SKM-1 (cell line): Measurements from ENCODE around the gene PARL.
"Not testable (repeated sequence)": the region's sequence is repeated elsewhere in the genome, so short reads cannot be mapped to it uniquely, and the experiment has no call there.

ENCODE experiments used
- DNase-seq: peaks from one replicate; lab custom pipeline; 2025; ENCODE audit not compliant: unreplicated experiment; lab: John Stamatoyannopoulos, UW

The PARL gene

DNA sequence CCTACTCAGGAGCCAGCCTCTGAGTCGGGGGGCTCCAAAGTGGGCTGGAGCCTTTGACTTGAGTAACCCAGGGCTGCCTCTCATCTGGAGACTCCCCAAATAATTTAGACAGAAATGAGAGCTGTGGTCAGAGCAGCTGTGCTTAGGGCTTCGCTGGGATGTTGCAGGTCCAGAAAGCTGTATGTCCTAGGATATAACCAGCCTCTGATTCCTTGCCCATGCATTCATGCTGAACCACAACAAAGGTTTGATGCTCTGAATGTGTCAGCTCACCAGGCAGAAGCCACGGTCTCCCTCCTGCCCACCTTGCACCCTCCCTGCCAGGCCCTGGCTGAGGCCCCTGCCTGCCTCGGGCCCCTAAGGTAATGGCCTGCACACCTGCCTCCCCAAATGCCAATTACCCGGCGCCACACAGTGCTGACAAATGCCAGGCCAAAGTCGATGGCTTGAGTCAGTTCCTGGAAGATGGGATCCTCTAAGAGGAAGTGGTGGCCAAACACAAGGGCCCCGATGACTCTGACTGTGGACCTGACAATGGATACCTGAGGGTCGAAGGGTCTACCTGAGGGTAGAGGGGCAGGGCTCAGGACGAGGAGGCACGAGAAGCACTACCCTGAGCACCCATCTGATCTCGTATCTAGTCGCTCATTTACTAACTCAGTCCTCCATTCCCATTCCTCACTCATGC, 21.7 kb upstream of the PARL start:
- no peak for DNase-seq

DNA sequence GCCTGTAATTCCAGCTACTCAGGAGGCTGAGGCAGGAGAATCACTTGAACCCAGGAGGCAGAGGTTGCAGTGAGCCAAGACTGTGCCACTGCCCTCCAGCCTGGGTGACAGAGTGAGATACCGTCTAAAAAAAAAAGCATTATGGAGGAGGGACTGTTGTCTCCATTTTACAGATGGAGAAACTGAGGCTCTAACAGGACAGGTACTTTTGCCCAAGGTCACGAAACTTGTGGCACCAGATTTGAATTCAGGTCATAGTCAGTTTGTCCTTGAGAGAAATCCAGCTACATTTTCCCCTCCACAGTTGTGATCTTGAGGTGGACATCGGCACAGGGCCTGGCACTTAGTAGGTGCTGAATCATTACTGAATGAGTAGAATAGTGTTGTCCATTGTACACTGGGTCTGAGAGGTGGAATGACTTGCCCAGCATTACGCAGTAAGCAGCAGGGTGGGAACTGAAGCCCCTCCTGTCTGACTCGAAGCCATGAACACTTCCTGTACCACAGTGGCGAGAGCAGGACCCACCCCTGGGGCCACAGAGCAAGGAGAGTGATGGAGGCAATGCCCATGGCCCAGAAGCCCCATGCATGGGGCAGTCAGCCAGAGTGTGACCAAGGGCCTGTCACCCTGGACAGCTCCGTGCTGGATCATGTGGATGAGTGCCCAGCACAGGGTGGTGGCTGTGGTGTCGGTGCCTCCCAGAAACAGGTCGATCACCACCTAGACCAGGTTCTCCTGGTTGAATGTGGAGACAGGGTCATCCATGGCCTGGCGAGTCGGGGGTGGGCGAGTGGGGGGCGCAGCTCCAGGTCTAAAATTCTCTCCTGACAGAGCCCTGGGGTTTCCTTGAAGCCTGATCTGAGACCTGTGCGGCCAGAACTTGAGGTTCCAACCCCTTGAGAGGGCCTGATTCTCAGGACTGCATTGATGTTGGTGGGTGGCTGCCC, 20.4 kb upstream of the PARL start:
- DNase-seq, result no peak

DNA sequence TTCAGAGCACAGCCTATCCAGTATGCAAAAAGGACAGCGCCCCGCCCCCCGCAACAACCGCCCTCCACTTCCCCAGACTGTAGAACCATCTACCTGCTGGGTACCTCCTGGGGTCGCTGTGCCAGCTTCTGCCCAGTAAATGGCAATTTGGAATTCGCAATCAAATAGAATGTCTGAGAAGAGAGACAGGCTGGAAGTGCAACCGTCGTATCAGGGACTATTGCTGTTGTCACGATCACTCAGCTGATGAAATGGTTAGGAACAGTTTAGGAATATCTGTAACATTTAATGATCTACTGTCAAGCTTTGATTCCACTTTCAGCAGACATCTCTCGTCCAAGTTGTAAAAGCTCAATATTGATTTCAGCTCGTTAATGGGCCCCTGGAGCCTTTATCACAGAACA, 13.3 kb upstream of the PARL start:
- no peak for DNase-seq

DNA sequence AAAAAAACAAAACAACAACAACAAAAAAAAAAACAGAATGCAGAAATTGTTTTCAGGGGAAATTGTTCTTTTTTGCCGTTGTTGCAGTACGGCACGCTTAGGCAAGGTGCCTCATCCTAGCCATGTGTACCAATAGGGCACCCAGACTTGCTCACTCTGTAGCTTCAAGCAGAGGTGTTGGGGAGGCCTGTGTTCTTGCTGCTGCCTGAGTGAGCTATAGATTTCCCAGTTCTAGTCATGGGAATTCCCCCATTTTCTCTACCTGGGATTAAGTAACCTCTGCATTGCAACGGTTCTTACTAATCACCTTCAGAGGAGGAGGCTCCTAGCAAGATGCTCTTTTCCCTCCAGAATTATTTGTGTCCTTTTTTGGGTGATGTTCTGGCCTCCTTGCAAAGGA, 12.9 kb upstream of the PARL start:
- DNase-seq, result no peak

DNA sequence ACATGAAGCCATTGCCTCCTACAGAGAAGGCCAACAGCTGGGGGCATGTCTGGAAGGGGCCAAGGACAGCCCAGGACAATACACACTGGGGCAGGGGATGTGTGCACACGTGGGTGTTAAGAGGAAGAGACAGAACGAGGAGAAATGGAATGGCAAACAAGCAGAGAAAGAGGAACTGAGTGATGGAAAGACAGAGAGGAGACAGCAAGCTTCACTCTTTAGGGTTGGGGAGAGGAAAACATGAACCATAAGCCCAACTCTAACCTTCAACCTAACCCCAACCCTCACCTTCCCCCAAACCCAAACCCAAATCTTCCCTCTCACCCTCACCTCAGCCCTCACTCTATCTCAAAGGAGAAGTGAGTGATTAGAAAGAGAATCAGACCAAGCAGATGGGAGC, 11.9 kb upstream of the PARL start:
- DNase-seq, result peak; percentile 15

DNA sequence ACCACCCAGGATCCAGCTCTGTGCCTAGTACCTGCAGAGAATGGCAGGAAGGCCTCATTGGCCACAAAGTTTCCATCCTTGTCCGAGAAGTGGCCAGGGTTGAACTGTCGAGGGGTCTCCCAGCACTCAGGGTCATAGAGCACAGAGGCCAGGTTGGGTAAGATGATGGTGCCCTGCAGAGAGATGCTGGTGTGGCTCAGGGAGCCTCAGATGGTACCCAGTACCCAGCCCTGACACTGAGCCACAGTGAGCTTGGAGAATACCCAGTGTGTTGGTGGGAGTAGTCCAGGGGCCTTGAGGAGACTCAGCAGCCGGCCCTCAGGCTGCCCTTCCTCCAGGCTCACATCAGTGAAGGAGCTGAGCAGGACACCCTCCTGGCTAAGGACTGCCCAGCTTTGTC, 11.5 kb upstream of the PARL start:
- no peak for DNase-seq

DNA sequence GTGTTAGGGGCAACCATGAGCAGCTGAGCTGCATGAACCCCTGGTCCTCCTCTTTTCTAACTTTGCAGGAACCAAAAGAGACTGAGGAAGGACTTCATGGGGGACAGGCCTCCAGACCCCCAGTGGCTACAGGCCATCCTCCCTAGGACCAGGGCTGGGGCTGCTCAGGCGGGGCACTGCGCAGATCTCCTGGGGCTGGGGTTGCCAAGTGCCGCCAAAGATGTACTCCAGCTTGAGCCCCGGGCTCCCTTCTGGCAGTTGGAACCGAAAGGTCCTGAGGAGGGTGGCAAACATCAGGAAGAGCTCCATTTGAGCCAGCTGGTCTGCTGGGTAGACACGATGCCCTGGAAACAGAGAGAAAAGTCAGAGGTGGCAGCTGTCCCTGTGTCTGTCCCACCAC, 11.1 kb upstream of the PARL start:
- DNase-seq, result no peak

DNA sequence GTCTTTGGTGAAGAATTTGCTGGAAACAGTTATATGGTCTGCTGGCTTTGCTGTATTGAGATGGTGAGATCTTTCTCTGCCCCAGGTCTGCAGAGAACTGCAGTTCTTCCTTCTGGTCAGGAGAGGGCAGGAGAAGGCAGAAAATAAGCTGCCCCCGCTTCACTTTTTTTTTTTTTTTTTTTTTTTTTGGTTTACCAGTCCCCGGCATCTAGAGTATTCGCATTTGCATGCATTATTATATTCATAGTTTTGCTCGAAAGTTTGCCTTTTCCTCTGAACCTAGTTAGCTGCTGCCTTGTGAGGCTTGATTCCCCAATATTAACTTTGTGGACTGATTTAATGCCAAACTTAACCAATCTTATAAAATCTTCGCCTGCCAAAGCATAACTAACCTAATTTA, 10.6 kb upstream of the PARL start:
- peak; percentile 32 for DNase-seq

DNA sequence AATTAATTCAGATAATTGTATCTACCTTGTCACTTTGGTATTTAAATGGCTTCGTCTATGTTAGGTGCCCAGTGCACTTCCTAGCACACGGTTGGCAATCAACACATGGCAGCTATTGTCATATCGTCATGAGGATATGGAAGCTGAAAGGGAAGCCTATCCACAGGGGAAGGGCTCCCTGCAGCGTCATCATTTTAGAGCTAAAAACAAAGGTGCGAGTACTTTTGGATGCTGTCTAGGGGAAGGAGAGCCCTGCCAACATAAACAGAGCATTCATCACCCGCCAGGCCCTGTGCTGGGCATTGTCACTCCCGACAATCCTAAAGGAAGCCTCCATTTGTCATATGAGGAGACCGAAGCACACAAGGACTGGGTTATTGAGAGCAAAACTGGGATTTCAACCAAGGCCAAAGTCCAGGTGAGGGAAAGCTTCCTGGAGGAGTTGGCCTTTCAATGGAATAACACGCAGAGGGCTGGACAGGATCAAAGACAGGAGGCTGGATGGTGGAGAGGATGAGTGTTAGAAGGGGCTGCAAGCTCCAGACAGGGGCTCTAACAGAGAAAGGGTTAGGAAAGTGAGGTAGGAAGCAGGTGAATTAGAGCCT, 8.0 kb upstream of the PARL start:
- DNase-seq, result no peak

DNA sequence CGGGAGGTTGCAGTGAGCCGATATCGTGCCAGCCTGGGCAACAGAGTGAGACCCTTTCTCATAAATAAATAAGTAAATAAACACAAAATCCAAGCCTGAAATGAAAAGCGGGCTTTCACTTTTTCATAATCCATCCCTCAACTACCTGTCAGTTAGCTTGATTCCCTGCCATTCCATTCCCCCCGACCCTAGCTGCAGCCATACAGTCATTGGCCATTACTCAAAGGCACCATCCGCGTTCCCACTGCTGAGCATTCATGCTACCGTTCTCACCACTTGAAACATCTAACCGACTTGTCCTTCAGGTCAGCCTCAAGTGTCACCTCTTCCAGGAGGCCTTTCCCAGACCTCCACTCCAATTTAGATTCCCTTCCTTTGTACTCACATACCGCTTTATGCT, 1.1 kb upstream of the PARL start:
- DNase-seq, result no peak

DNA sequence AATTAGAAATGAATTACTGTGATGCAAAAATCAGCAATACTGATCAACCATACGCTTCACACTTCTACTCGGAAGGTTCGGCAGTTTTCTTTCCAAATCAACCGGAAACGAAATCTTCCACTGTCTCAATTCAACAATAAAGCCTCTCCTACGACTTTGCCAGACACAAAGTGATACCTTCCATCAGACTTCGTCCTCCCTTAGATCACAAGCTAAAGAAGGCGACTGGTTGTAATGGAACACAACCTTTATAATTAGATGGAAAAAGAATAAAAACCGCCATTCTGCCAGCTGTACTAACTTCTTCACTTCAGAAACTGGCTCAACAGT, 618 bp downstream of the PARL start:
- DNase-seq, result no peak

DNA sequence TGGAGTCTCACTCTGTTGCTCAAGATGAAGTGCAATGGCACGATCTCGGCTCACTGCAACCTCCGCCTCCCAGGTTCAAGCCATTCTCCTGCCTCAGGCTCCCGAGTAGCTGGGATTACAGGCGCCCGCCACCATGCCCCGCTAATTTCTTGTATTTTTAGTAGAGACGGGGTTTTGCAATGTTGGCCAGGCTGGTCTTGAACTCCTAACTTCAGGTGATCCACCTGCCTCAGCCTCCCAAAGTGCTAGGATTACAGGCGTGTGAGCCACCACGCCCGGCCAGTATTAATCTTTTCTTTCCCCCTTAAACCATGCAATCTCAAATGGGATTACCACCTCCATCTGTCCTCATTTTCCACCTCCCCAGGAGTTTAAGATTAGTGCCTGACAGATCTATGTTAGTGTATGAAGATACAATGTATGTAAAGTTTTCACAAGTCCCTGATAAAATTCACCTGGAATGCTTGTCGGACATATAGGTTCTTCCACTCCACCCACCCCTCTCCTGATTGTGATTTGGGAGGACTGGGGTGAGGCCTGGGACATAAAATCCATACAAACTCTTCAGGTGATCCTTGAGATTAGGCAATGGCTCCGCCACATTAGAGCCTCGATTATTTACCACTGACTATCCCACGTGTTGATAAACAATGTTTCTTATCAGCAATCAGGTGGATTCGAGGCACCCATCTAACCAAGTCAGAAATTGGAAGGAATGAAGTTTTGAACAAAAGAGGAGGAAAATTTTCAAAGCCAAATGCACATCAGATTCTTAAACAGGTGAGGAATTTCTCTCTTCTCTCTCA, 1.2 kb downstream of the PARL start:
- DNase-seq, result no peak

DNA sequence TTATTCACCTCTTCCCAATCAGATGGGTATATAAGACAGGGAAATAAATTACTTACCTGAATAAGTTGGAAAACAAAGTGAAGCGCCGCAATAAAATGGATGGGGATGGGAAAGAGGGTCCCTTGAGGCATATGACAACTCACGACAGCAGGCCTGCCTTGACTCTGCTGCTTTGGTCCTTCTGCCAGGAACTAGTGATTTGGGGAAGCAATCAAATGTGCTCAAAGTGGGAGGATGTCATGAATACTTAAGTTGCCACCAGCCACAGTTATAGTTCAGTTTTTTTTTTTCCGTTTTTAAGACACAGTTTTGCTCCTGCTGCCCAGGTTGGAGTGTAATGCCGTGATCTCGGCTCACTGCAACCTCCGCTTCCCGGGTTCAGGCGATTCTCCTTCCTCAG, 4.6 kb downstream of the PARL start:
- peak; percentile 26 for DNase-seq

DNA sequence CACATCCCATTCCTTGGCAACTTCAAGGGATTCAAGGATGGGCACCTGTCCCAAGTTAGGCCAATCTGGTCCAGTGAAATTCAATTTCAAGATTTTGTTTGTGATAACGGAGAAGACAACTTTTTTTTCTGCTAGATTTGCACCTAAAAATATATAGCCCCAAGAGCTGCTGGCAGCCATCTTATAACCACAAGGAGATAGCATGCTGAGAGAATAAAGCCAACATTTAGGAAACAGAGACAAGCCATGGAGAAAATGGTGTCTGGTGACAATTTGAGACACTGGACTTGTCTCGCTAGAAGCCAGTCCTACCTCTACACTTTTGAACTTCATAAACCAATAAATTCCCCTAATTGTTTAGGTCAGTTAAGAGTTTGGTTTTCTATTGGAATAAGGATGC, 5.4 kb downstream of the PARL start:
- no peak for DNase-seq

DNA sequence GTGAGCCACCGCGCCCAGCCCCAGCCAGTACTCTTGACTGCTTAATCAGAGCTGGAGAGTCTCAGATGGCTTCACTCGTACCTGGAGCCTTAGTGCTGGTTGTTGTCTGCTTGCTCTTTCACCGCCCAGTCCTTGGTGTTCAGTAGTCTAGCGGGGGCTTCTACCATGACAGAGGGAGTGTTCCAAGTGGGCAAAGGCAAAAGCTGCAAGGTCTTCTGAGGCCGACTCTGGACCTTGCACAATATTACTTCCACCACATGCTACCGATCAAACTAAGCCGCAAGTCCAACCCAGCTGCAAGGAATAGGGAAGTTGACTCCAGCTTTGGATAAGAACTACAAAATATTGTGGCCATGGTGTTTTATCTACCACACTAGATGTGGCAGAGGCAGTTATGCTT, 6.6 kb downstream of the PARL start:
- DNase-seq, result peak; percentile 97

DNA sequence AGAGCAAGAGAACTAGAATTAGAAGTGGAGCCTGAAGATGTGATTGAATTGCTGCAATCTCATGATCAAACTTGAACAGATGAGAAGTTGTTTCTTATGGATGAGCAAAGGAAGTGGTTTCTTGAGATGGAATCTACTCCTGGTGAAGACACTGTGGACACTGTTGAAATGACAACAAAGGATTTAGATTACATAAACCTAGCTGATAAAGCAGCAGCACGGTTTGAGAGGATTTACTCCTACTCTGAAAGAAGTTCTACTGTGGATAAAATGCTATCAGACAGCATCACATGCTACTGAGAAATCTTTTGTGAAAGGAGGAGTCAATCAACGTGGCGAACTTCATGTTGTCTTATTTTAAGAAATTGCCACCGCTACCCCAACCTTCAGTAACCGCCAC, 7.5 kb downstream of the PARL start:
- not testable (repeated sequence) for DNase-seq

DNA sequence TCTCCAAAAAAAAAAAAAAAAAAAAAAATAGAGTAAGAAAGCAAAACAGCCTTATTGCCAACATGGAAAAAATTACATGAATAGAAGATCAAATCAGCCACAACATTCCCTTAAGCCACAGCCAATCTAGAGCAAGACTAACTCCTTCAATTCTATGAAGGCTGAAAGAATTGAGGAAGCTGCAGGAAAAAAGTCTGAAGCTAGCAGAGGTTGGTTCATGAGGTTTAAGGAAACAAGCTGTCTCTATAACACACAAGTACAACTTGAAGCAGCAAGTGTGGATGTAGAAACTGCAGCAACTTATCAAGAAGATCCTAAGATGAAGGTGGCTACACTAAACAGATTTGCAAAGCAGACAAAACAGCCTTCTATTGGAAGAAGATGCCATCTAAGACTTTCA, 9.3 kb downstream of the PARL start:
- DNase-seq, result peak; percentile 9

DNA sequence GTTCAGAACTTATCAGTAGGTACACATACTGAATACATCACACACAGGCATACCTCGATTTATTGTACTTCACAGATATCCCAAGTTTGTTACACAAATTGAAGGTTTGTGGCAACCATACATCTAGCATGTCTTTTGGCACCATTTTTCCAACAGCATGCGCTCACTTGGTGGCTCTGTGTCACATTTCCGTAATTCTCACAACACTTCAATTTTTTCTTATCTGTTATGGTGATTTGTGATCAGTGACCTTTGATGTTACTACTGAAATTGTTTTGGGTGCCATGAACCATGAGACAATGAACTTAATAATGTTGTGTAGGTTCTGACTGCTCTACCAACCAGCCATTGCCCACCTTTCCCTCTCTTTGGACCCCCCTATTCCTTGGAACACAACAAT, 10.8 kb downstream of the PARL start:
- DNase-seq, result no peak

DNA sequence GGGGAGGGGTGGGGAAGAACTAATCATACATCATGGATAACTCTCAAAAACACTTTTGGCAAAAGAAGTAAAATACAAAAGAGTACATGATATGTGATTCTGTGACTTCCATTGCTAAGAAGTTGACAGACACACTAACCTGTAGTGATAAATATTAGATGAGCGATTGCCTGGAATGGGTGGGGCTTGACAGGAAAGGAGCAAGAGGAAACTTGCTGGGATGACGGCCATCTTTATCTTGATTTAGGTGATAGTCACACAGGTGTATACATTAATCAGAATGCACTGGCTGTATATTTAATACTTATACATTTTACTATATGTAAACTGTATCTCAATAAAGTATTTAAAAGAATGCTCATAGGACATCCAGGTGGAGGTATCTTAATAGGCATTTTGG, 13.1 kb downstream of the PARL start:
- no peak for DNase-seq

DNA sequence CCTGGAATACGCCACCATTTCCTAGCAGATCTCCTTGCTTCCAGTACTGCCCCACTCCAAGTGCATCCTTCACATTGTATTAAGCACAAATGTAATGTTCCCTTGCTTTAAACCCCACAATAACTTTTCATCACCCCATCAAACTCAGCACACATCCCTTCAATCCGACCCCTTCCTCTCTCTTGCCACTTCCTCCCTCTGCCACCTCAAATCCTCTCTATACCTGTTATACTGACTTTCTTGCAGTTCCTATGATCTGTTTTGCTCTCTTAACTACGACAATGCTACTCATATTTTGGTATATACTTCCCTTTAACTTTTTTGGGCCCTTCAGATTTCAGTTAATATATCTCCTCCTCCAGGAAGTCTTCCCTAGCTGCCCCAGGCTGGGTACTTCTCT, 14.1 kb downstream of the PARL start:
- no peak for DNase-seq

DNA sequence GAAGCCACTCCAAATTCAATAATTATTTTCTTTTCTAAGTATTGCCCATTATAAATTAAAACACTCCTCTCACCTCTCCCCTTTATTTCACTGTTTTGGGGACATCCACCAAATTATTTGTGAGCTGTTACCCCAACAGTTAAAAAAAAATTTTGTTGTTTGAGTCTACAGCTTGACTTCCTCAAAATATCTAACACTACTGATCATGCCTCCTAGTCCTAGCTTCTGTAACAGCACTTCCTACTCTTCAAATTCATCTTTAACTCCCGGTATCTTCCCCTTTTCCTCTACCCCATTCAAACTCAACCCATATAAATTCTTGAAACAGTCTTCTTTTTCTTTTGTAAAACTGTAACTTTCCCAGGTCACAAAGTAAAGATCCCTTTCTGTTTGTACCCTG, 15.9 kb downstream of the PARL start:
- DNase-seq, result peak; percentile 80
